Activated CD4-positive, alpha-beta T cell treated with anti-CD3 and anti-CD28 coated beads, Interleukin-2, amount 10 ng/mL, durations not matched to agents 7 days and 5 days (primary cell): Measurements from ENCODE around the gene GADD45GIP1. TPM values are rescaled to one million over a fixed set of nuclear protein-coding genes. Genes with fewer than 3 reads are reported as not detected.
"Not testable (repeated sequence)": the region's sequence is repeated elsewhere in the genome, so short reads cannot be mapped to it uniquely, and the experiment has no call there.

Experiments
- CTCF ChIA-PET: fragments of 350-600 bp; sonication (Branson Sonifier 250); formaldehyde crosslinking; loops from one replicate; lab custom pipeline; 2021; ENCODE audit warnings: antibody characterized with exemption; lab: Charles Lee
- POLR2A ChIA-PET: fragments of 350-600 bp; sonication (Branson Sonifier 250); formaldehyde crosslinking; loops from one replicate; lab custom pipeline; 2021; ENCODE audit warnings: antibody characterized with exemption; lab: Charles Lee
- DNase-seq: peaks from one replicate; pipeline ENCODE4 v3.0.0-alpha.2; 2020
- H3K27ac Mint-ChIP-seq: one replicate; pipeline ENCODE4 v1.8.0; 2021; ENCODE audit warnings: mild to moderate bottlenecking, moderate library complexity, mixed read lengths
- H3K27me3 Mint-ChIP-seq: one replicate; pipeline ENCODE4 v1.8.0; 2021; ENCODE audit warnings: mixed read lengths
- H3K36me3 Mint-ChIP-seq: one replicate; pipeline ENCODE4 v1.8.0; 2021; ENCODE audit warnings: low read depth, mixed read lengths
- H3K4me1 Mint-ChIP-seq: one replicate; pipeline ENCODE4 v1.8.0; 2021; ENCODE audit warnings: mixed read lengths
- H3K4me3 Mint-ChIP-seq: one replicate; pipeline ENCODE4 v1.8.0; 2021; ENCODE audit warnings: mild to moderate bottlenecking, moderate library complexity, mixed read lengths
- H3K9me3 Mint-ChIP-seq: one replicate; pipeline ENCODE4 v1.8.0; 2021; ENCODE audit warnings: mixed read lengths
- total RNA-seq, 2 experiments: library from RNA; stranded (reverse); gene quantifications; one replicate each; pipeline ENCODE4 v1.2.3, GENCODE V29; 2021

Gene GADD45GIP1
- total RNA-seq, 2 experiments from 2014 or later, result 14.9 to 16.5 TPM

DNA sequence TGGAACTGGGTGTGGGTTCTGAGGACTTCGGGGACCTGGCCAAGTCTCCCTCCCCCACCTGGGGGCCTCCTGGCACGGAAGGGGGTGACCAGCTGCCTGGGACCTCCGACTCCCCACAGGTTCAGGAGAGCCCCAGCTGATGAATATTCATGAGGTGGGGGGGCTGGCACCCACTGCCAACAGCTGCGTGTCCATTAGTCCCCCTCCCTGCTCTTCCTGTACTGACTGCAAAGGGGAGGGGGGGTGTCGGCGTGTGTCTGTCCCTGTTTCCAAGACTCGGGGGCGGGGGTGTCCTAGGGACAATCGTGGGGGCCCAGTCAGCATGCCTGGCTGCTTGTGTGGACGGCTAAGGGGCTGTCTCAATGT, 27.6 kb upstream of the GADD45GIP1 start:
- no peak for DNase-seq
- ChIA-PET POLR2A (no interaction called here), CTCF (interaction anchor here (0.9 to 2.1 kb wide), 3 partner anchors 9 to 95 kb away, joined by 3 to 10 read pairs (median 4); no protein-coding TSS in a partner anchor)
- Mint-ChIP-seq H3K4me1 (no peaks in the 10 kb centered on the region), H3K36me3 (no peaks in the 10 kb centered on the region), H3K4me3 (no peak overlapping the region), H3K9me3 (no peaks in the 10 kb centered on the region), H3K27ac (no peak overlapping the region), H3K27me3 (no peaks in the 10 kb centered on the region)

DNA sequence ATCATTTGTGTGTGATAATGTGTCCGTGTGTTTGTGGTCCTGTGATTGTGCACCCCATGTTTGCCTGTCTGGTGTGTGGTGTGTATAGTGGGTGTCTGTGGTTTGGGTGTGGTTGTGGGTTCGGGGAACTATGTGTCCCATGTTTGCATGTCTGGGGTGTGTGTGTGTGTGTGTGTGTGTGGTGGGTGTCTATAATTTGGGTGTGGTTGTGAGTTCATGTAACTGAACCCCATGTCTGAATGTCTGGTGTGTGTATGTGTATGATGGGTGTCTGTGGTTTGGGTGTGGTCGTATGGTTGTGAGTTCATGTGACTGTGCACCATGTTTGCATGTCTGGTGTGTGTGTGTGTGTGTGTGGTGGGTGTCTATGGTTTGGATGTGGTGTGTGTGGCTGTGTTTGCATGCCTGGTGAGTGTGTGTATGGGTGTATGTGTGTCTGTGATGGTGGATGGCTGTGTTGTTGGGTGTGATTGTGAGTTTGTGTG, 27.2 kb upstream of the GADD45GIP1 start:
- DNase-seq, result no peak
- Mint-ChIP-seq H3K4me1 (no peaks in the 10 kb centered on the region), H3K36me3 (no peaks in the 10 kb centered on the region), H3K27me3 (no peaks in the 10 kb centered on the region), H3K4me3 (no peak overlapping the region), H3K9me3 (no peaks in the 10 kb centered on the region), H3K27ac (no peak overlapping the region)
- ChIA-PET CTCF (interaction anchor here (0.5 to 10.8 kb wide), 4 partner anchors 18 to 166 kb away, joined by 3 to 98 read pairs (median 10); partner anchors contain the start of gene DAND5), POLR2A (interaction anchor here (0.5 kb wide), 1 partner anchor 13 kb away, joined by 4 read pairs; no protein-coding TSS in a partner anchor)

GRCh38 chr19:12983542-12984142, 26.6 kb upstream of the GADD45GIP1 start:
- ChIA-PET CTCF (interaction anchor here (0.5 to 10.8 kb wide), 5 partner anchors 17 to 166 kb away, joined by 3 to 98 read pairs (median 3); partner anchors contain the start of gene DAND5), POLR2A (interaction anchor here (0.5 kb wide), 1 partner anchor 12 kb away, joined by 4 read pairs; no protein-coding TSS in a partner anchor)
- peak; percentile 73 for DNase-seq
- no peak overlapping the region for H3K27ac Mint-ChIP-seq
- H3K4me3 Mint-ChIP-seq, result no peak overlapping the region
- H3K27me3 Mint-ChIP-seq, result no peaks in the 10 kb centered on the region
- H3K9me3 Mint-ChIP-seq, result no peaks in the 10 kb centered on the region
- no peaks in the 10 kb centered on the region for H3K4me1 Mint-ChIP-seq
- H3K36me3 Mint-ChIP-seq, result no peaks in the 10 kb centered on the region

DNA sequence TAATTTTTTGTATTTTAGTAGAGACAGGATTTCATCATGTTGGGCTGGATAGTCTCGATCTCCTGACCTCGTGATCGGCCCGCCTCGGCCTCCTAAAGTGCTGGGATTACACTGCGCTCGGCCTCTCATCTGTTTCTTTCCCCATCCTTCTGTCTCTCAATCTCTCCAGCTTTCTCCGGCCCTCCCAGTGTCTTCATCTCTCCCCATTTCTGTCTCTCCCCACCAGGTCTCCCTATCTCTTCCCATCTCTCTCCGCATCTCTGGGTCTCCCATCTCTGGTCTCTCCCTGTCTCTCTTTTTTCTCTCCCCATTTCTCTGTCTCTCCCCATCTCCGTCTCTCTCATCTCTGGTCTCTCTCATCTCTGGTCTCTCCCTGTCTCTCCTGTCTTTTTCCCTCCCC, 26.1 kb upstream of the GADD45GIP1 start:
- POLR2A ChIA-PET, result no interaction called here
- CTCF ChIA-PET, result interaction anchor here (0.7 to 10.8 kb wide), 4 partner anchors 17 to 78 kb away, joined by 3 to 98 read pairs (median 10); partner anchors contain the start of gene DAND5
- Mint-ChIP-seq H3K4me3 (no peak overlapping the region), H3K27ac (no peak overlapping the region), H3K4me1 (no peaks in the 10 kb centered on the region), H3K27me3 (no peaks in the 10 kb centered on the region), H3K36me3 (no peaks in the 10 kb centered on the region), H3K9me3 (no peaks in the 10 kb centered on the region)
- no peak for DNase-seq

GRCh38 chr19:12982648-12983047, 25.6 kb upstream of the GADD45GIP1 start:
- DNase-seq, result no peak
- no peaks in the 10 kb centered on the region for H3K36me3 Mint-ChIP-seq
- H3K27ac Mint-ChIP-seq, result no peak overlapping the region
- ChIA-PET POLR2A (no interaction called here), CTCF (interaction anchor here (0.7 to 10.8 kb wide), 5 partner anchors 16 to 112 kb away, joined by 3 to 98 read pairs (median 3); partner anchors contain the start of gene DAND5)
- no peaks in the 10 kb centered on the region for H3K9me3 Mint-ChIP-seq
- H3K4me3 Mint-ChIP-seq, result no peak overlapping the region
- no peaks in the 10 kb centered on the region for H3K4me1 Mint-ChIP-seq
- H3K27me3 Mint-ChIP-seq, result peaks cover 1% of the 10 kb centered on the region

- POLR2A ChIA-PET, result no interaction called here
- Mint-ChIP-seq H3K36me3 (no peaks in the 10 kb centered on the region), H3K4me1 (no peaks in the 10 kb centered on the region), H3K9me3 (no peaks in the 10 kb centered on the region), H3K27me3 (peaks cover 7% of the 10 kb centered on the region), H3K4me3 (no peak overlapping the region), H3K27ac (no peak overlapping the region)
- DNase-seq, result no peak
- CTCF ChIA-PET, result interaction anchor here (1.9 to 10.8 kb wide), 2 partner anchors 14 to 114 kb away, joined by 7 to 98 read pairs; partner anchors contain the start of gene DAND5
Observed at GRCh38 chr19:12979974-12980373, 23.0 kb upstream of the GADD45GIP1 start.

DNA sequence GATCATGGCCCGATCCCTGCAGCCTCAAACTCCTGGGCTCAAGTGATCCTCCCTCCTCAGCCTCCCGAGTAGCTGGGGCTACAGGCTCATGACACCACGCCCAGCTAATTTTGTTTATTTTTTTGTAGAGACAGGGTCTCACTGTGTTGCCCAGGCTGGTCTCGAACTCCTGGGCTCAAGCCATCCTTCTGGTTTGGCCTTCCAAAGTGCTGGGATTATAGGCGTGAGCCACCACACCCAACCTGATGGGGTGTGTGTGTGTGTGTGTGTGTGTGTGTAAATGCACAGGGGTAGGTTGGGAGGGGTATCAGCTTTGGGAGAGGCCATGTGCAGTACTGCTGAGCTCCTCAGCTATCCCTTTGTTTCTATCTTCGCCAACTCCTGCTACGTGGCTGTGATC, 19.1 kb upstream of the GADD45GIP1 start:
- H3K4me1 Mint-ChIP-seq, H3K27me3 Mint-ChIP-seq, H3K4me3 Mint-ChIP-seq, POLR2A ChIA-PET, H3K36me3 Mint-ChIP-seq, H3K9me3 Mint-ChIP-seq, H3K27ac Mint-ChIP-seq, DNase-seq: not testable (repeated sequence)
- CTCF ChIA-PET, result interaction anchor here (1.0 to 10.8 kb wide), 6 partner anchors 10 to 129 kb away, joined by 3 to 98 read pairs (median 10); partner anchors contain the start of gene DAND5

DNA sequence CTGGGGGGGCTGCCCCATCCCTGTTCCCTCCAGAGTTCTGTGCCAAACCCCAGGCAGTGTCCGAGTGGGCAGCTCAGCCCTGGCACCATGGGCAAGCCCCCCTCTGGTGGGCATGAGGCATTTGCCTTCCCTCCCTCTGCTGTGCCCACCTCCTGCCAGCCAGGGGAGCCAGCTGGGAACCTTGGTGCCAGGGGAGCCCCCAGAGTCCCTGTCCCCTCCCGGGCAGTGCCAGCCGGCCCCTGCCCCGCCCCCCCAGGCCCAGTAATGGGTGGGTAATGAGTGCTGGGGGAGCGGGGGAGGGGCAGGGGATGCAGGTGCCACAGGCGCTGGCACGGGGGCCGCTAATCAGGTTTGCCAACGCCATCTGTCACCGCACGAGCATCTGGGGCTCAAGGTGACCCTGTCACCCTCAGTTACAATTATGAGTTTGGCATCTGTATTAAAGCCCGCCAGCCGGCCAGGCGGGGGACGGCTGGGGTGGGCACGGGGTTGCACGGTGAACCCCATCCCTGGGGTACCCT, 18.3 kb upstream of the GADD45GIP1 start:
- H3K4me1 Mint-ChIP-seq, result no peaks in the 10 kb centered on the region
- H3K27me3 Mint-ChIP-seq, result peaks cover 7% of the 10 kb centered on the region
- H3K36me3 Mint-ChIP-seq, result no peaks in the 10 kb centered on the region
- no peak for DNase-seq
- POLR2A ChIA-PET, result no interaction called here
- no peaks in the 10 kb centered on the region for H3K9me3 Mint-ChIP-seq
- H3K27ac Mint-ChIP-seq, result no peak overlapping the region
- no peak overlapping the region for H3K4me3 Mint-ChIP-seq
- CTCF ChIA-PET, result interaction anchor here (0.6 to 10.8 kb wide), 6 partner anchors 9 to 130 kb away, joined by 3 to 98 read pairs (median 6); partner anchors contain the start of gene DAND5

GRCh38 chr19:12974301-12975220, 17.5 kb upstream of the GADD45GIP1 start:
- H3K27ac Mint-ChIP-seq, result peak overlapping the region; percentile 25
- ChIA-PET CTCF (interaction anchor here (0.9 to 10.8 kb wide), 5 partner anchors 8 to 130 kb away, joined by 3 to 98 read pairs (median 6); partner anchors contain the start of gene DAND5), POLR2A (no interaction called here)
- DNase-seq, result no peak
- peaks cover 7% of the 10 kb centered on the region for H3K27me3 Mint-ChIP-seq
- no peak overlapping the region for H3K4me3 Mint-ChIP-seq
- no peaks in the 10 kb centered on the region for H3K9me3 Mint-ChIP-seq
- H3K36me3 Mint-ChIP-seq, result no peaks in the 10 kb centered on the region
- H3K4me1 Mint-ChIP-seq, result no peaks in the 10 kb centered on the region

- H3K27me3 Mint-ChIP-seq, result peaks cover 7% of the 10 kb centered on the region
- H3K9me3 Mint-ChIP-seq, result no peaks in the 10 kb centered on the region
- no peaks in the 10 kb centered on the region for H3K4me1 Mint-ChIP-seq
- ChIA-PET CTCF (interaction anchor here (0.8 to 10.8 kb wide), 2 partner anchors 7 to 88 kb away, joined by 3 to 98 read pairs; partner anchors contain the start of gene DAND5), POLR2A (no interaction called here)
- no peak overlapping the region for H3K4me3 Mint-ChIP-seq
- no peak for DNase-seq
- no peak overlapping the region for H3K27ac Mint-ChIP-seq
- H3K36me3 Mint-ChIP-seq, result no peaks in the 10 kb centered on the region
Observed at GRCh38 chr19:12973236-12973635, 16.2 kb upstream of the GADD45GIP1 start.

GRCh38 chr19:12970070-12970820, 13.2 kb upstream of the GADD45GIP1 start:
- Mint-ChIP-seq H3K4me3 (no peak overlapping the region), H3K9me3 (no peaks in the 10 kb centered on the region), H3K27me3 (no peaks in the 10 kb centered on the region), H3K4me1 (peaks cover 3% of the 10 kb centered on the region), H3K27ac (no peak overlapping the region), H3K36me3 (no peaks in the 10 kb centered on the region)
- CTCF ChIA-PET, result interaction anchor here (1.9 kb wide), 1 partner anchor 10 kb away, joined by 5 read pairs; no protein-coding TSS in a partner anchor
- no peak for DNase-seq
- POLR2A ChIA-PET, result no interaction called here
